Measurements from ENCODE around the gene ACTMAP. TPM values are rescaled to one million over a fixed set of nuclear protein-coding genes. Genes with fewer than 3 reads are reported as not detected.

The ACTMAP gene
- total and polyA plus RNA-seq, 9 of the 15 experiments (the other 6 are each of a cell fraction or from before 2014, with no cell fraction given), result 1.7 to 16.6 (median 4.9) TPM

- no peak for TF ChIP-seq MAFG (tag; conservative IDR thresholded peaks at IDR 0.05)
- TF ChIP-seq XRCC5 (IDR thresholded peaks at IDR 0.05; ENCODE audit: low read depth, low read length), result no peak
- TF ChIP-seq LARP7 (IDR thresholded peaks at IDR 0.05), result no peak
- TF ChIP-seq HNRNPLL (IDR thresholded peaks at IDR 0.05; ENCODE audit: low read depth, low read length, poor library complexity, severe bottlenecking), result no peak
- TF ChIP-seq, protein P1, sequence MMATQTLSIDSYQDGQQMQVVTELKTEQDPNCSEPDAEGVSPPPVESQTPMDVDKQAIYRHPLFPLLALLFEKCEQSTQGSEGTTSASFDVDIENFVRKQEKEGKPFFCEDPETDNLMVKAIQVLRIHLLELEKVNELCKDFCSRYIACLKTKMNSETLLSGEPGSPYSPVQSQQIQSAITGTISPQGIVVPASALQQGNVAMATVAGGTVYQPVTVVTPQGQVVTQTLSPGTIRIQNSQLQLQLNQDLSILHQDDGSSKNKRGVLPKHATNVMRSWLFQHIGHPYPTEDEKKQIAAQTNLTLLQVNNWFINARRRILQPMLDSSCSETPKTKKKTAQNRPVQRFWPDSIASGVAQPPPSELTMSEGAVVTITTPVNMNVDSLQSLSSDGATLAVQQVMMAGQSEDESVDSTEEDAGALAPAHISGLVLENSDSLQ (IDR thresholded peaks at IDR 0.05), result peak; percentile 59
- no peak for TF ChIP-seq ARHGAP35 (IDR thresholded peaks at IDR 0.05; ENCODE audit: partially characterized antibody)
- TF ChIP-seq E2F3 (CRISPR knock-in tag; IDR thresholded peaks at IDR 0.05), result no peak
- TF ChIP-seq BRD9 (IDR thresholded peaks at IDR 0.05; ENCODE audit: low read depth, partially characterized antibody), result peak; percentile 55
- no peak for TF ChIP-seq BRCA1 (IDR thresholded peaks at IDR 0.05)
- TF ChIP-seq BRCA1 (CRISPR knock-in tag; IDR thresholded peaks at IDR 0.05), result no peak
- 0 out of 2 replicates have a peak, but pooled peaks have one; percentile 16 for TF ChIP-seq RBFOX2 (IDR thresholded peaks at IDR 0.05; ENCODE audit: low read depth, low read length)
- TF ChIP-seq NR3C1 (CRISPR knock-in tag; IDR thresholded peaks at IDR 0.05), result no peak
- no peak for TF ChIP-seq NFYB (IDR thresholded peaks at IDR 0.05; ENCODE audit: extremely low read depth, insufficient read length)
- TF ChIP-seq ZBTB7A (IDR thresholded peaks at IDR 0.05; ENCODE audit: borderline replicate concordance, control insufficient read depth, low read depth, low read length), result no peak
- TF ChIP-seq, protein P2, sequence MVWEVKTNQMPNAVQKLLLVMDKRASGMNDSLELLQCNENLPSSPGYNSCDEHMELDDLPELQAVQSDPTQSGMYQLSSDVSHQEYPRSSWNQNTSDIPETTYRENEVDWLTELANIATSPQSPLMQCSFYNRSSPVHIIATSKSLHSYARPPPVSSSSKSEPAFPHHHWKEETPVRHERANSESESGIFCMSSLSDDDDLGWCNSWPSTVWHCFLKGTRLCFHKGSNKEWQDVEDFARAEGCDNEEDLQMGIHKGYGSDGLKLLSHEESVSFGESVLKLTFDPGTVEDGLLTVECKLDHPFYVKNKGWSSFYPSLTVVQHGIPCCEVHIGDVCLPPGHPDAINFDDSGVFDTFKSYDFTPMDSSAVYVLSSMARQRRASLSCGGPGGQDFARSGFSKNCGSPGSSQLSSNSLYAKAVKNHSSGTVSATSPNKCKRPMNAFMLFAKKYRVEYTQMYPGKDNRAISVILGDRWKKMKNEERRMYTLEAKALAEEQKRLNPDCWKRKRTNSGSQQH (CRISPR knock-in tag; IDR thresholded peaks at IDR 0.05), result no peak
- no peak for TF ChIP-seq ATF1 (CRISPR knock-in tag; IDR thresholded peaks at IDR 0.05)
- no peak for TF ChIP-seq ATF1 (tag; IDR thresholded peaks at IDR 0.05)
- TF ChIP-seq ZNF197 (CRISPR knock-in tag; IDR thresholded peaks at IDR 0.05; ENCODE audit: low read depth), result no peak
- no peak for TF ChIP-seq FOXA1 (IDR thresholded peaks at IDR 0.05; ENCODE audit: borderline replicate concordance)
Observed at GRCh38 chr19:40739030-40739839, 11.0 kb downstream of the ACTMAP start (continued).

Measured in K562 (cell line).